BE2C (cell line): ENCODE measurements around the gene ATP2B1.

Experiments
- DNase-seq: peaks from one replicate; pipeline ENCODE4 v3.0.0-alpha.2; 2020
- H3K27me3 ChIP-seq: fragments of 250-450 bp; sonication (Bioruptor Pico); 2 replicates; pipeline ENCODE4 v1.5.1; 2020; ENCODE audit warnings: mild to moderate bottlenecking
- H3K36me3 ChIP-seq: fragments of 250-450 bp; sonication (Bioruptor Pico); 2 replicates; pipeline ENCODE4 v1.5.1; 2020; ENCODE audit warnings: mild to moderate bottlenecking
- H3K4me1 ChIP-seq: fragments of 250-450 bp; sonication (Bioruptor Pico); 2 replicates; pipeline ENCODE4 v1.5.1; 2020
- H3K4me3 ChIP-seq: 2 replicates; pipeline ENCODE4 v1.5.1; 2011; ENCODE audit warnings: low read depth, low read length
- H3K9me3 ChIP-seq: fragments of 250-450 bp; sonication (Bioruptor Pico); 2 replicates; pipeline ENCODE4 v1.5.1; 2020
- TF ChIP-seq, protein P1 (sequence below): IDR thresholded peaks from 2 replicates; pipeline ENCODE4 v1.5.1; 2012; ENCODE audit warnings: mild to moderate bottlenecking, low read depth, low read length

The ATP2B1 gene

DNA sequence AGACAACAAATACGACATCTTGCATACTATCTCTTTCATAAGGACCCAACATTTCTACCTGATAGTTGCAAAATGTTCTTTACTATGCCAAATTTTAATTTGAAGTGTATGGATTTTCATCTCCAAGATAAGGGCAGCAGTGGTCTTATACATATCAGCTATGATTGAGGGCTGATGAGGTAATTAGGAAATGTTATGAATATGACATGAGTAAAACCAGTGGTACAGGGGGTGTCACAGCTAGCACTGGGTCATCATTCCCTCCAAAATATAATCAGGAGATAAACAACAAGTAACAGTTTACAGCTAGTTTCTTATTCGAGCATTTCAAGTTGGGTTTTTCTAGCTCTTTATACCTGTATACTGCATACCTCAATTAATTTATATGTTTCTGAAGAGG is 35.0 kb downstream of the ATP2B1 start:
- no peaks in the 10 kb centered on the region for H3K9me3 ChIP-seq
- H3K27me3 ChIP-seq, result no peaks in the 10 kb centered on the region
- H3K4me3 ChIP-seq, result no peak overlapping the region
- TF ChIP-seq, protein P1, sequence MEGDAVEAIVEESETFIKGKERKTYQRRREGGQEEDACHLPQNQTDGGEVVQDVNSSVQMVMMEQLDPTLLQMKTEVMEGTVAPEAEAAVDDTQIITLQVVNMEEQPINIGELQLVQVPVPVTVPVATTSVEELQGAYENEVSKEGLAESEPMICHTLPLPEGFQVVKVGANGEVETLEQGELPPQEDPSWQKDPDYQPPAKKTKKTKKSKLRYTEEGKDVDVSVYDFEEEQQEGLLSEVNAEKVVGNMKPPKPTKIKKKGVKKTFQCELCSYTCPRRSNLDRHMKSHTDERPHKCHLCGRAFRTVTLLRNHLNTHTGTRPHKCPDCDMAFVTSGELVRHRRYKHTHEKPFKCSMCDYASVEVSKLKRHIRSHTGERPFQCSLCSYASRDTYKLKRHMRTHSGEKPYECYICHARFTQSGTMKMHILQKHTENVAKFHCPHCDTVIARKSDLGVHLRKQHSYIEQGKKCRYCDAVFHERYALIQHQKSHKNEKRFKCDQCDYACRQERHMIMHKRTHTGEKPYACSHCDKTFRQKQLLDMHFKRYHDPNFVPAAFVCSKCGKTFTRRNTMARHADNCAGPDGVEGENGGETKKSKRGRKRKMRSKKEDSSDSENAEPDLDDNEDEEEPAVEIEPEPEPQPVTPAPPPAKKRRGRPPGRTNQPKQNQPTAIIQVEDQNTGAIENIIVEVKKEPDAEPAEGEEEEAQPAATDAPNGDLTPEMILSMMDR, result no peak
- H3K4me1 ChIP-seq, result peaks cover 6% of the 10 kb centered on the region
- no peak for DNase-seq
- no peaks in the 10 kb centered on the region for H3K36me3 ChIP-seq

DNA sequence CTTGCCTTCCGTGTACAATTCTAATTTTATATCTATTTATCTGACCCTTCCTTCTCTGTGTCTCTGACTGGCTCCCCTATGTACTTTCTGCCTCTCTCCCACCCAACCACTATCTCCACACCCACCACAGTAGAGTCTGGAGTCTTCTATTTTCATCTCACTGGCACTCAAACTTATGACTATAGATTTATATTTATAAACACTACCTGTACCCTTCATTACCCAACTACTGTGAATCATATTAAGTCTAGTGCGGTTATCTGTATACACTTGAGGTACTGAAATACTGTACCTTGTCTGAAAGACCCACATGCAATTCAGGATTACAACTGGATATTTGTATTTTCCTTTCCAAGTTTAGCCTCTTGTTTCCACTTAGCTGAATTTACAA is 36.1 kb downstream of the ATP2B1 start:
- Histone ChIP-seq H3K36me3 (no peaks in the 10 kb centered on the region), H3K9me3 (no peaks in the 10 kb centered on the region), H3K4me3 (no peak overlapping the region), H3K27me3 (no peaks in the 10 kb centered on the region), H3K4me1 (peaks cover 6% of the 10 kb centered on the region)
- TF ChIP-seq, protein P1, result no peak
- DNase-seq, result no peak

DNA sequence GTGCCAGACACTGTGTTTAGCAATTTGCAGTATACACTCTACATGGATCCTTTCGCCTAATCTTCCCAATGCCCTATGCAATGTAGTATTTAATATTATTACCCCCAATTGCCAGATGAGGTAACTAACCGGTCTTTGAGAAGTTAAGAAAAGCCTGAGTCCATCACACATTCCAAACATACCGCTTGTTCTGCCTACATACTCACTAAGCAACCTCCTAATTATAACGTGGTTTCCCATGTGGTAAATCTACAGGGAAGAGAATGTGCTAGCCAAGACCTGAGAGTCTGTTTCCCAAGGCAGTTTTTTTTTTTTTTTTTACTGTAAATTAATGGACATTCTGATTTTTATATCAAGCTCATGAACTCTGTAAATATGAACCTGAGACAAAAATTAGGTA is 37.2 kb downstream of the ATP2B1 start:
- TF ChIP-seq, protein P1, result no peak
- no peaks in the 10 kb centered on the region for H3K36me3 ChIP-seq
- no peaks in the 10 kb centered on the region for H3K9me3 ChIP-seq
- H3K4me3 ChIP-seq, result no peak overlapping the region
- no peaks in the 10 kb centered on the region for H3K27me3 ChIP-seq
- peaks cover 6% of the 10 kb centered on the region for H3K4me1 ChIP-seq
- DNase-seq, result no peak

DNA sequence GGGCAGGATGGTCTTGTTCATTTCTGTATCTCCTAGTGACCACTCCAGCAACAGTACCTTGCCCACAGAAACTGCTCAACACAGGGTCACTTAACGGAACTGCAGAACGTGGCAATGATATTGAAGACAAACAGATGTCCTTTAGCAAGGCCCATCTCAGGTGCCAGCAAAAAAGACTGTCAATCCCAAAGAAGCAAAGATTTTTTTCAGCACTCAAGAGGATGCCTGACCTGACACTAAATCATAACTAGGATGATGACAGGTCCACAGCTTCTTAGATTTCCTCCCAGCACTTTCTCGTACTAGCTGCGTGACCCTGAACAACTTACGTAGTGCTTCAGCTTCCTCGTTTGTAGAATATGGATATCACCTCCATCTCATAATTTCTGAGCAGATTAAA is 39.4 kb downstream of the ATP2B1 start:
- TF ChIP-seq, protein P1, result no peak
- DNase-seq, result no peak
- H3K4me3 ChIP-seq, result no peak overlapping the region
- H3K36me3 ChIP-seq, result no peaks in the 10 kb centered on the region
- H3K27me3 ChIP-seq, result no peaks in the 10 kb centered on the region
- no peaks in the 10 kb centered on the region for H3K9me3 ChIP-seq
- peaks cover under 1% of the 10 kb centered on the region; the same call in 1 of the 2 replicates for H3K4me1 ChIP-seq

DNA sequence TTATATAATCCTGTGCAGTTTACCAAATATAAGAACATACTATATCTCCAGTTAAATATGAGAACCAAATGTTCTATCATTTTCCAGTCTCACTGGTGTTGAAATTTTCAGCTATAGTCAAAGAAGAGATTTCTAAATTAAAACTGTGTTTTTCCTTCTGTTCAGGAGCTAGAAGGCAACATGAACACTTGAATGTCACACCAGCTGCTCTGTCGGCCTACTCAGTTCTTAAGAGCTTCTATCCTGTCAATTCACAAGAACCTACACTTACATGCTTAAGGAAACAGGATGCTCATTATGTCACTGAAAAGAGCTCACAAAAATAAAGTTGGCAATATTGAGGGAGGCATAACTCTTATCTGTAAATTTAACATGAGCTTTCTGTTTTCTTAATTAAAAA is 43.1 kb downstream of the ATP2B1 start:
- TF ChIP-seq, protein P1, result no peak
- no peak overlapping the region for H3K4me3 ChIP-seq
- H3K27me3 ChIP-seq, result no peaks in the 10 kb centered on the region
- peaks cover 10% of the 10 kb centered on the region for H3K4me1 ChIP-seq
- no peaks in the 10 kb centered on the region for H3K9me3 ChIP-seq
- DNase-seq, result no peak
- H3K36me3 ChIP-seq, result no peaks in the 10 kb centered on the region

DNA sequence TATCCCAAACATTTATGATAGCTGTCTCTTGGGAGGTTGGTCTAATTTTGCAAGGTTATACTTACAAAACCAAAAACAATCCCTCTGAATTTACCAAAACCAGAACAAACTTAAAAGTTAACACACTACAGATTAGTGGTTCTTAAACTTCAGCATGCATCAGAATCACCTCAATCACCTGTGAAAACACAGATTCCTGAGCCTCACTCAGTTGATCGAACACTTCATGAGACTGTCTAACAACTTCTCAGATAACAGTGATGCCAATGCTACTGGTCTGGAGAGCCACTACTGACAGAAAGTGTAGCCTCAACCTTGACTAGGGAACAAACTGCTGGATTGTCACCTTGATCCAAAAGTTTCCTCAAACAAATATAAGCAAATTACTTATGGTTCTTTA is 44.2 kb downstream of the ATP2B1 start:
- Histone ChIP-seq H3K27me3 (no peaks in the 10 kb centered on the region), H3K4me1 (peaks cover 10% of the 10 kb centered on the region), H3K4me3 (no peak overlapping the region), H3K9me3 (no peaks in the 10 kb centered on the region), H3K36me3 (no peaks in the 10 kb centered on the region)
- TF ChIP-seq, protein P1, result no peak
- DNase-seq, result no peak
